SU-DHL-6 (cell line): ENCODE results near the gene SLC8B1.

Experiments
- CTCF ChIP-seq: fragments of 200-600 bp; sonication (generic); IDR thresholded peaks from one replicate; pipeline ENCODE4 v1.5.1; 2017; ENCODE audit warnings: antibody characterized with exemption, mild to moderate bottlenecking, low read length, moderate library complexity; ENCODE audit not compliant: insufficient read depth, poor library complexity, severe bottlenecking
- EZH2phosphoT487 ChIP-seq: fragments of 200-600 bp; sonication (generic), shearing (Covaris generic); conservative IDR thresholded peaks from 2 replicates; pipeline ENCODE4 v1.6.1; 2018; ENCODE audit warnings: mild to moderate bottlenecking, antibody characterized with exemption, low read length, moderate library complexity, mixed read lengths

DNA sequence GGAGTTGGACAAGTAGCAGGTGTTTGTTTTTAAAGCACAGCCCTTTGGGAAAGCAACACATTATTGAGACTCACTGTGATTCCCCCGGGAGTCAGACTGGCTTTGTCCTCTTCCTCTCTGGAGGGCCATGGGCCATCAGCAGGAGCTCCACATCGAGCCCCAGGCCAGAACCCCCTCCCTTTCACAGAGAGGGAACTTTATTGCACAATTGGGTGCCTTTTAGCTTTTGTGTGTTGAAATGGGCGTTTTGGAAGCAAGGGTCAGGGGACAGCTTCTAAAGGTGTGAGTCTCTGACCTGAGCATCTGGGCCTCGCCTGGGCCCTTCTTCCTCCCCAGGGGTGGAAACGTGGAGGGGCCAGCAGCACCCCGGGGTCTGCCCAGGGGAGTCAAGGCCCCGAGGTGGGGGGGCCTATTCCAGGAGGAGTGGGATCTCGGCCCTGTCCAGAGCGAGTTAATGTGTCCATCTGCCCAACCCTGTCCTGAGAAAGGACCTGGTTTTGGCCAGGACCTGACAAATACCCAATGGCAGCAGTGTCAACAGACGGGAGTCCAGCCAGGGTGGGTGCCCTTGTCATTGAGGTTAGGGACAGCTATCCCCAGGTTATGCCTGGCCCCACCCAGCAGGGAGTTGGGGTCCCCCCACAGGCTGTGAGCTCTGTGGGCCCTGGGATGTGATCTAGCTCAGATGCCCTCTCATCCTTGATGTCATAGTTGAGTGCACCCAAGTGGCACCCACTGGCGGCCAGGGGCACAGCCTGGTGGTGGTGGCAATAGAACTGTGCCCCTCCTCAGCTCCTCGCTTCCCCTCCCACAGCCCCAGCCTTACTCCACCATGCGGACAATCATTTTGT, 37.1 kb downstream of the SLC8B1 start:
- TF ChIP-seq CTCF (no peak), EZH2phosphoT487 (no peak)
